ENCODE measurements around the gene SRP14. TPM values are rescaled to one million over a fixed set of nuclear protein-coding genes. Genes with fewer than 3 reads are reported as not detected.

The SRP14 gene
- polyA plus RNA-seq, 4 donors: 477 to 639 (median 543) TPM

- peak in 1 of 4 donors; percentile 76 for DNase-seq (ENCODE audit: low read depth in 4 of 4, low spot score in 3 of 4)
Measured at GRCh38 chr15:40069178-40070165, 30.5 kb upstream of the SRP14 start.

- no peak for DNase-seq (ENCODE audit: low read depth in 4 of 4, low spot score in 3 of 4)
Measured at GRCh38 chr15:40067921-40068624, 29.1 kb upstream of the SRP14 start.

GRCh38 chr15:40066589-40066988 lies 27.6 kb upstream of the SRP14 start:
- DNase-seq (ENCODE audit: low read depth in 4 of 4, low spot score in 3 of 4): no peak

- no peak for DNase-seq (ENCODE audit: low read depth in 4 of 4, low spot score in 3 of 4)
Measured at GRCh38 chr15:40065166-40065565, 26.2 kb upstream of the SRP14 start.

GRCh38 chr15:40064231-40064894 lies 25.4 kb upstream of the SRP14 start:
- no peak for DNase-seq (ENCODE audit: low read depth in 4 of 4, low spot score in 3 of 4)

GRCh38 chr15:40063563-40064011 lies 24.6 kb upstream of the SRP14 start:
- DNase-seq (ENCODE audit: low read depth in 4 of 4, low spot score in 3 of 4): no peak

- DNase-seq (ENCODE audit: low read depth in 4 of 4, low spot score in 3 of 4): no peak
Measured at GRCh38 chr15:40062816-40063562, 24.0 kb upstream of the SRP14 start.

GRCh38 chr15:40061212-40061901 lies 22.4 kb upstream of the SRP14 start:
- DNase-seq (ENCODE audit: low read depth in 4 of 4, low spot score in 3 of 4): no peak

GRCh38 chr15:40060236-40060961 lies 21.4 kb upstream of the SRP14 start:
- DNase-seq (ENCODE audit: low read depth in 4 of 4, low spot score in 3 of 4): no peak

GRCh38 chr15:40059821-40060220 lies 20.8 kb upstream of the SRP14 start:
- DNase-seq (ENCODE audit: low read depth in 4 of 4, low spot score in 3 of 4): no peak

GRCh38 chr15:40058476-40059140 lies 19.6 kb upstream of the SRP14 start:
- DNase-seq (ENCODE audit: low read depth in 4 of 4, low spot score in 3 of 4): no peak

GRCh38 chr15:40055576-40056293 lies 16.8 kb upstream of the SRP14 start:
- DNase-seq (ENCODE audit: low read depth in 4 of 4, low spot score in 3 of 4): no peak

GRCh38 chr15:40054855-40055575 lies 16.0 kb upstream of the SRP14 start:
- DNase-seq (ENCODE audit: low read depth in 4 of 4, low spot score in 3 of 4): no peak

- no peak for DNase-seq (ENCODE audit: low read depth in 4 of 4, low spot score in 3 of 4)
Measured at GRCh38 chr15:40054605-40054854, 15.5 kb upstream of the SRP14 start.

GRCh38 chr15:40053831-40054604 lies 15.0 kb upstream of the SRP14 start:
- no peak for DNase-seq (ENCODE audit: low read depth in 4 of 4, low spot score in 3 of 4)

- no peak for DNase-seq (ENCODE audit: low read depth in 4 of 4, low spot score in 3 of 4)
Measured at GRCh38 chr15:40053079-40053830, 14.3 kb upstream of the SRP14 start.
